Head of caudate nucleus (tissue), 42 donors: ENCODE measurements around the gene BIRC5.
A peak's percentile ranks its signal among the peaks of the same experiment; 100 is the strongest.

Source experiments
- DNase-seq, 42 donors: peaks; one replicate each; pipeline versions ENCODE4 v3.0.0 to v3.0.0-alpha.2; 2020 to 2021; ENCODE audit warnings: mixed read lengths in 7 of 42
- intact Hi-C: fragments of 100-400 bp; cut with DNase I; formaldehyde crosslinking; loops from one replicate; pipeline ENCODE4 v1.15.0; 2022

BIRC5 gene

GRCh38 chr17:78263063-78263735 is 49.1 kb downstream of the BIRC5 start:
- DNase-seq: peak in 7 of 42 donors; percentile 17 to 60 (median 32)
- intact Hi-C loops: no loop called here

GRCh38 chr17:78263736-78264340 is 49.8 kb downstream of the BIRC5 start:
- no peak for DNase-seq
- intact Hi-C loops: no loop called here

DNA sequence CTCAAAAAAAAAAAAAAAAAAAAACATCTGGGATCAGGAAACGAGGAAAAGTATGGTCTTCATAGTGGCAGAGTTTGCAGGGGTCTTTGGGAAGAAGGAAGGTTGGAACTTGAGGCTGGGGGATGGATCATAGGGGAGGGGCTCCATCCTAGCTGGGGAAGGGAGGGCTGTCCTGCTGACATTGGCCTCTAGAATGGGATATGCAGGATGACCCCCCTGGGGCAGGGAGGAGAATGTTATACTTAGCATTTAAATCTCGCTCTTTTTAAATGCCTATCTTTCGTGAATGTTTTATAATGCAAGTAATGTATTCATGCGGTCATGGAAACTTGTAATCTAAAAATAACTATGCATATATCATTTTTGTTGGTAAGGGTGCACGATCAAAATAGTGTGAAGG is 50.5 kb downstream of the BIRC5 start:
- no peak for DNase-seq
- intact Hi-C loops: no loop called here

DNA sequence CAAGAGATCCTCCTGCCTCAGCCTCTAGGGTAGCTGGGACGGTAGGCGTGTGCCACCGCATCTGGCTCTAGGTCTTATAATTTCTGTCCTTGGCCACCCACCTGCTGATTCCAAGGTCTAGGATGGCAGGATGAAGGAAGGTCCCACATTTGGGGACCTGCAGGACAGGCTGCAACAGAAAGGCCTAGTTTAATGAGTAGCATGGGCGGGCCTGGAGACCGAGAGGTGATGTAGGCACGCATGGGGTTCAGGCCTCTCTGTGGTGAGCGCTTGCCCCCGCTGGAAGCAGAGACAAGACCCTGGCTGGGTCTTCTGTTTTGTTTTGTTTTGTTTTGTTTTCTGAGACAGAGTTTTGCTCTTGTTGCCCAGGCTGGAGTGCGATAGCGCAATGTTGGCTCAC is 51.1 kb downstream of the BIRC5 start:
- intact Hi-C loops: no loop called here
- no peak for DNase-seq

DNA sequence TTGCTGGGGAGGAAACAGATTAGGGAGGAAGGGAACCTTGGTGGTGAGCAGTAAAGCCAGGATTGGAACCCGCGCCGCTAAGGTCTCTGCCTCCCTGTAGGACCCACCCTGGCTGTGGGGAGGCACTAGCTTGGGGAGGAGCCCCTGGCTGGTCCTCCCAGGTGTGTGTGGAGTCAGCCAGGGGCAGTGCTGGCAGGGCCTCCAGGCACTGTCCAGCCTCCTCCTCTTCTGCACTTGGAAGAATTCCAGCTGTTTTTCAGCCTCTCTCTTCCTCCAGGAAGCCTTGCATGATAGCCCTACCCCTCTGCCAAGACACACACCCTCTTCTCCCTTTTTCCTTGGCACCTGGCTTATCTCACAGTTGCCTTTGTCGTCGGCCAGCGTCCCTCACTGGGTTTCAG is 52.2 kb downstream of the BIRC5 start:
- intact Hi-C loops: no loop called here
- DNase-seq: no peak

GRCh38 chr17:78266771-78267170 is 52.7 kb downstream of the BIRC5 start:
- intact Hi-C loops: no loop called here

GRCh38 chr17:78267253-78268073 is 53.4 kb downstream of the BIRC5 start:
- DNase-seq: no peak
- intact Hi-C loops: no loop called here

More at GRCh38 chr17:78266771-78267170, 52.7 kb downstream of the BIRC5 start:
- DNase-seq: no peak

DNA sequence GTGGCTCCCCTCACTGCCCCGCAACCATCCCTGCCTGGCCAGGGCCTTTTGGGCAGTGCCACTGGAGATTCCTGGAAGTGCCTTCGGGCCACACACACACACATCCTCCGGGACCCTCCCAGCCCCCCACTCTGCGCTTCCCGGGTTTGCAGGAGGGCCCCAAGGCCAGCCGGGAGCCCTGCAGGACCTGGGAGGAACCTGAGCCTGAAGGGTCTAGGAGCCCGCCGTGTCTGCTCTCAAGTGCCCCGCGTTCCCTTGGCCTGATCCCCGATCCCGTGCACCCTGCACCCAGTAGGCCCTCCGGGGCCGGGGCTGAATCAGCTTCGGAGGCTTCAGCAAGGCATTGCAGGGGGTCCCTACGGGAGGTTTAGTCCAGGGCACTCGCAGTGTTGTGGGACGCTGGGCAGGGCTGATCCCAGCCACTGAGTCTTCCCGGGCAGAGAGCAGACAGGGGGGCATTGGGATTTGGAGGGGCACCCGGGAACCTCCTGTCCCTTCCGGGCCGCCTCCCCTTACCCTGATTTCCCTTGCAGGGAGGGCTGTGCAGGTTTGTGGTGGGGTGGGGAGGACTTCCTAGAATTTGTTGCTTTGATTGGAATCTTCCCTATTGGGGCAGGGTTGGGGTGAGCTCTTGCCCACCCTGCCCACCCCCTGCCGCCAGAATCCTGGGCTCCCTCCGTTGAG is 54.3 kb downstream of the BIRC5 start:
- DNase-seq: no peak
- intact Hi-C loops: no loop called here

DNA sequence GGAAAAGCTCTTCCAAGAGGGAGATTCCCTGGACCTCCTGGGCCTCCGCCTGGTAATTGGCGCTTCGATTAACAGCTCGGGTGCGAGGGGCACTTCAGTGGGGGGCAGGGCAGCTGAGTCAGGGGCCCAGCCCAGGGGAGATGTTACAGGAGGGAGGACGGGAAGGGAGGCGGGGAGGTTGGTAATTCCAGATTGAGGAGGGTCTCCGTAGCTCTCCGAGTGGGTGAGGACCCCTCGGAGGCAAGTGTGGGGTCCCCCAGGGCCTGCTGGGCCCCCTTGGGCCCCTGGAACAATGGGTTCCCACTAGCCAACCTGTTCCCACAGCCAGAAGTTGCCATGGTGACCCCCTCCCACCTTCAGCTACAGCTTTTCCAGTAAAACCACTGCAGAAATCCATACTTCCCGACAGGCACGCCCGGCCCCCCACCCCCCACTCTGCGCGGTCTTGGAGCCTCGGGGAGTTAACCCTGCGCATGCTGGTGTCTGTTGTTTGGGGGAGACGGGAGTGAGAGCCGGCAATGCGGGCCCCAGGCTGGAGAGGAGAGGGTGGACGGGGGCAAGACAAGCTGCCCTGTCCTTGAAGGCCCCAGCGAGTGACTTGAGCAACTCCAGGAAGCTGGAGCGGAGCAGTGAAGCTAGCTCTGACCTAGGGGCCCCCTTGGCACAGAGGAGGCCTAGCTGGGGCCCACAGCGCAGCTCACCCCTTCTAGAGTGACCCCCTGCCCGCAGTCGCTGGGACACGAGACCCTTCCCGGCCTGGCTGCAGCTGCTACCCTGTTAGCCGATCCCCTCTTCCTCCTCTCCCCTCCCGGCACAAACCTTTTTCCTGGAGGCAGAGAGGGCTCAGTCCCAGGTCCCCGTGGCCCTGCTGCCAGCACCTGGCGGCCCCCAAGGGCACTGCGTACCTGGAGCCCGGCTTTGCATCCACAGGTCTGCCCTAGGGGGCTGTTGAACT is 55.2 kb downstream of the BIRC5 start:
- intact Hi-C loops: no loop called here

GRCh38 chr17:78269955-78270381 is 55.9 kb downstream of the BIRC5 start:
- intact Hi-C loops: no loop called here
- DNase-seq: no peak

More for the DNA sequence above, 55.2 kb downstream of the BIRC5 start:
- no peak for DNase-seq

- intact Hi-C loops: no loop called here
- no peak for DNase-seq
Measured at GRCh38 chr17:78271419-78272170, 57.5 kb downstream of the BIRC5 start.

- DNase-seq: peak in 10 of 42 donors; percentile 11 to 56 (median 35)
Measured at GRCh38 chr17:78272181-78272913, 58.3 kb downstream of the BIRC5 start.

DNA sequence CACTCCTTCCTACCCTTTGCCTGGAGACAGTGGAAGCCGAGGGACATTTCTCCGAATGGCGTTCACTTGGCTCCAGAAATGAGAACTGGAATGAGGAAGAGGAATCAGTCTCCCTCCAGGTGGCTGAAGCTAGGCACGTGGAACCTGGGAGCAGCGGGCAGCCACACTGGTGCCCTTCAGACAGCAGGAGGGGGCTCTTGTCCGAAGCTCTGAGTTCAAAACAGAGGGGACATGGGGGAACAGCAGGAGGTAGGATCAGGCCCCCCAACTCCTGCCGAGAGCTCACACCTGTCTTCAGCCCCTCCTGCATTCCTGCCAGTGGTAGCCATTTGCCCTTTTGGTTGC is 58.8 kb downstream of the BIRC5 start:
- DNase-seq: no peak
- intact Hi-C loops: no loop called here

More at GRCh38 chr17:78272181-78272913, 58.3 kb downstream of the BIRC5 start:
- intact Hi-C loops: no loop called here

DNA sequence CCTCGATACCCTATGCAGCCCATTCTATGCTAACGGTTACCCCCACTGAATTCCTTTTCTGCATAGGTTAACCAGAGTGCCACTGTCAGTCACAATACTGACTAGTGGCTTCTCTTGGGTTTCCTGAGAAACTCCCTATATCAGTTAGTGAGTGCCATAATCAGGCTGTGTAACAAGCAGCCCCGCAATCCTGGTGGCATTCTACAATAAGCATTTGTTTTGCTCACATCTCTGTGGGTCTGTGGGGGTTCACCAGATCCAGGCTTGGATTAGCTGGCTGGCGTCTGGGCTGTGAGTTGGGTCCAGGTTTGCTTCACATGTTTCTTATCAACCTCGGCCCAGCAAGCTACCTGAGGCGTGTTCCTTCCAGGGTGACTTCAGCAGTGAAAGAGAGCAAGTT is 59.8 kb downstream of the BIRC5 start:
- no peak for DNase-seq
- intact Hi-C loops: no loop called here
